K562 (cell line): ENCODE results near the gene FUT6. TPM values are rescaled to one million over a fixed set of nuclear protein-coding genes. Genes with fewer than 3 reads are reported as not detected.
A peak's percentile ranks its signal among the peaks of the same experiment; 100 is the strongest.

Experiments
- ATF7 ChIP-seq: fragments of 450-650 bp; IDR thresholded peaks from 2 replicates; pipeline ENCODE4 v1.7.1; 2014; ENCODE audit warnings: mild to moderate bottlenecking, moderate library complexity
- BCL6 ChIP-seq: fragments of 250-450 bp; sonication (Bioruptor Pico); IDR thresholded peaks from 2 replicates; pipeline ENCODE4 v1.4.0; 2020
- CXXC5 ChIP-seq: fragments of 250-450 bp; sonication (Bioruptor Pico); IDR thresholded peaks from 2 replicates; pipeline ENCODE4 v1.8.0; 2022; ENCODE audit warnings: inconsistent platforms, mild to moderate bottlenecking, moderate library complexity
- EHMT2 ChIP-seq: fragments of 450-650 bp; IDR thresholded peaks from 2 replicates; pipeline ENCODE4 v1.6.1; 2018; ENCODE audit warnings: antibody characterized with exemption
- ESRRA ChIP-seq: fragments of 450-650 bp; IDR thresholded peaks from 2 replicates; pipeline ENCODE4 v1.6.1; 2014; ENCODE audit warnings: low read depth, mild to moderate bottlenecking, moderate library complexity, borderline replicate concordance
- ETV1 ChIP-seq: fragments of 450-650 bp; conservative IDR thresholded peaks from 2 replicates; pipeline ENCODE4 v1.6.1; 2016; ENCODE audit warnings: missing genetic modification characterization, control low read depth, low read depth, missing compliant biosample characterization
- ETV6 ChIP-seq, 3 experiments: fragments of 150-350 bp in 1 of 3; sonication (generic) in 1 of 3; formaldehyde crosslinking in 1 of 3; IDR thresholded peaks; 2 replicates each; pipeline versions ENCODE4 v1.6.1 to v1.8.0; 2014 to 2022; ENCODE audit warnings: borderline replicate concordance in 2 of 3, low read depth in 2 of 3, antibody characterized with exemption in 1 of 3, low read length in 1 of 3, mild to moderate bottlenecking in 1 of 3, missing genetic modification reagents in 1 of 3
- HOMEZ ChIP-seq: fragments of 250-450 bp; sonication (Bioruptor Pico); IDR thresholded peaks from 2 replicates; pipeline ENCODE4 v1.4.0; 2020; ENCODE audit warnings: mild to moderate bottlenecking, moderate library complexity
- KDM4B ChIP-seq, 2 experiments: fragments of 450-650 bp in 1 of 2; sonication (generic) in 1 of 2; IDR thresholded peaks; 2 replicates each; pipeline ENCODE4 v1.6.1; 2016 to 2017; ENCODE audit warnings: borderline replicate concordance in 2 of 2, antibody characterized with exemption in 1 of 2, low read depth in 1 of 2, mild to moderate bottlenecking in 1 of 2
- NCOA2 ChIP-seq, 2 experiments: fragments of 450-650 bp; IDR thresholded peaks; 2 replicates each; pipeline ENCODE4 v1.6.1; 2018; ENCODE audit warnings: mild to moderate bottlenecking in 2 of 2, moderate library complexity in 1 of 2; ENCODE audit not compliant: partially characterized antibody in 2 of 2
- NCOR1 ChIP-seq: fragments of 450-650 bp; IDR thresholded peaks from 2 replicates; pipeline ENCODE4 v1.6.1; 2016; ENCODE audit warnings: mild to moderate bottlenecking, moderate library complexity
- NFYB ChIP-seq: IDR thresholded peaks from 2 replicates; pipeline ENCODE4 v1.6.1; 2011; ENCODE audit warnings: mild to moderate bottlenecking, moderate library complexity; ENCODE audit not compliant: insufficient read length; ENCODE audit errors: extremely low read depth
- POLR2AphosphoS2 ChIP-seq: IDR thresholded peaks from 2 replicates; pipeline ENCODE4 v1.6.1; 2012; ENCODE audit warnings: low read length, improper control_type of control experiment
- POLR2B ChIP-seq: fragments of 450-650 bp; IDR thresholded peaks from 2 replicates; pipeline ENCODE4 v1.6.1; 2018; ENCODE audit warnings: low read depth; ENCODE audit not compliant: partially characterized antibody
- RFX5 ChIP-seq: IDR thresholded peaks from 2 replicates; pipeline ENCODE4 v1.6.1; 2011; ENCODE audit warnings: low read depth, mild to moderate bottlenecking, improper control_type of control experiment, low read length
- RNF219 ChIP-seq: fragments of 250-450 bp; sonication (Bioruptor Pico); IDR thresholded peaks from 2 replicates; pipeline ENCODE4 v1.5.0; 2022; ENCODE audit warnings: mild to moderate bottlenecking
- SMARCE1 ChIP-seq: fragments of 450-650 bp; IDR thresholded peaks from 2 replicates; pipeline ENCODE4 v1.7.1; 2016; ENCODE audit warnings: mild to moderate bottlenecking
- STAG1 ChIP-seq: sonication (generic); formaldehyde crosslinking; IDR thresholded peaks from 2 replicates; pipeline ENCODE4 v1.5.0; 2020; ENCODE audit warnings: missing genetic modification reagents, borderline replicate concordance
- ZNF253 ChIP-seq: fragments of 250-450 bp; sonication (Bioruptor Pico); conservative IDR thresholded peaks from 2 replicates; pipeline ENCODE4 v1.6.1; 2021; ENCODE audit warnings: mild to moderate bottlenecking
- ZNF584 ChIP-seq: fragments of 200-800 bp; sonication (Bioruptor generic); IDR thresholded peaks from 2 replicates; pipeline ENCODE4 v1.6.1; 2016; ENCODE audit warnings: low read depth, mild to moderate bottlenecking, missing genetic modification characterization, missing compliant biosample characterization
- ZNF586 ChIP-seq: fragments of 450-650 bp; formaldehyde crosslinking; conservative IDR thresholded peaks from 2 replicates; pipeline ENCODE4 v1.4.0; 2020; ENCODE audit warnings: mild to moderate bottlenecking, moderate library complexity
- ZSCAN29 ChIP-seq: fragments of 450-650 bp; IDR thresholded peaks from 2 replicates; pipeline ENCODE4 v1.6.1; 2017
- polyA plus RNA-seq, 8 experiments: library from polyadenylated mRNA; depleted of rRNA in 4 of 8; stranded (reverse) in 5 of 8; unstranded in 3 of 8; fragments of >200 nt; fragmentation: Nextera tagmentation in 2 of 8; fragmentation: Illumina TruSeq in 1 of 8; extraction: Ambion mirVana in 2 of 8; extraction: Trizol in 1 of 8; gene quantifications; 2 replicates each; pipeline versions ENCODE4 v1.2.1 to v1.2.3, GENCODE V29; 2011 to 2014; ENCODE audit warnings: inconsistent platforms in 1 of 8, missing spikeins in 1 of 8
- total RNA-seq, 7 experiments: library from RNA; depleted of rRNA in 6 of 7; stranded (reverse); fragments of >200 nt in 6 of 7; fragmentation: Illumina TruSeq in 2 of 7; extraction: Trizol in 2 of 7; gene quantifications; 2 replicates each; pipeline versions ENCODE4 v1.2.1 to v1.2.3, GENCODE V29; 2011 to 2021; ENCODE audit warnings: low replicate concordance in 1 of 7
- TF ChIP-seq, protein P1 (sequence below): fragments of 450-650 bp; IDR thresholded peaks from 2 replicates; pipeline ENCODE4 v1.6.1; 2016; ENCODE audit warnings: missing biosample characterization, missing genetic modification characterization

Gene FUT6
- total and polyA plus RNA-seq, 9 of the 15 experiments (the other 6 are each of a cell fraction or from before 2014, with no cell fraction given), result 0.04 TPM; not detected in 8

DNA sequence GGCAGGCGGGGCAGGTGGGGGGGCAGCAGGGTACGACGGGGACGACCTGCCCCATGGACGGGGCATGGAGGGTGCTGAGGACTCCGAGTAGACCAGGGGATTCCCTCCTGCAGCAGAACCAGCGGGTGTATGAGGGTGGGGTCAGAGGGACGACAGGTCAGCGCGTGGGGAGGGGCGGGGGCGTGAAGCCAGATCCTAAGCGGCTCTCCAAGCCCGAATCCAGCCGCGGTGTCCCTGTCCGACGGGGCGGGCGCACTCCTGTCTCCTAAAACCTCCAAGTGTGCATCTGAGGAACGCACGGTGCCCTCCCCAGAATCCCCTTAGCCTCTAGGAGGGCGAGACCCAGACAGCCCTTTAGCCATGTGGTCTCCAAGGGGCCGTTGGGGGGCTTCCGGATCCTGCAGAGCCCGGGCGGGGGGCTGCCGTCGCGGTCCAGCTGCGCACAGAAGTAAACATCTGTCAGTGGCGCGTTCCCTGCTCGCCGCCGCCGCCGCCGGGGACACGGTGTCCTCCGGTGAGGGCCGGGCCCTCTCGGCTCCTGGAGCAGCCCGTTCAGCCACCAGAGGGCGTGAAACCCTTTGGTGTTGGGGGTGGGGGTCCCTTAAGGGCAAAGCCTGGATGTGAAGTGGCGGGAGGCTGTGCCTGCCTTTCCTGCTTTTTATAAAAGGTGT lies 33.9 kb downstream of the FUT6 start (continued):
- TF ChIP-seq RNF219 (CRISPR knock-in tag), result no peak
- TF ChIP-seq ZNF253, result no peak
- TF ChIP-seq POLR2AphosphoS2, result no peak
- no peak for TF ChIP-seq ZNF586 (CRISPR knock-in tag)
- no peak for TF ChIP-seq BCL6 (CRISPR knock-in tag)
- no peak for TF ChIP-seq ETV6 (IDR thresholded peaks at IDR 0.05; ENCODE audit: borderline replicate concordance in 1 of 2, low read depth in 2 of 2, low read length in 1 of 2)
- TF ChIP-seq ETV6 (CRISPR knock-in tag; IDR thresholded peaks at IDR 0.05; ENCODE audit: borderline replicate concordance), result no peak
- TF ChIP-seq NFYB, result no peak
- no peak for TF ChIP-seq ZNF584 (CRISPR knock-in tag)
- no peak for TF ChIP-seq ZSCAN29
- TF ChIP-seq EHMT2, result no peak
- no peak for TF ChIP-seq RFX5
- TF ChIP-seq ESRRA, result peak; percentile 77
- no peak for TF ChIP-seq HOMEZ (CRISPR knock-in tag)
- TF ChIP-seq, protein P1, sequence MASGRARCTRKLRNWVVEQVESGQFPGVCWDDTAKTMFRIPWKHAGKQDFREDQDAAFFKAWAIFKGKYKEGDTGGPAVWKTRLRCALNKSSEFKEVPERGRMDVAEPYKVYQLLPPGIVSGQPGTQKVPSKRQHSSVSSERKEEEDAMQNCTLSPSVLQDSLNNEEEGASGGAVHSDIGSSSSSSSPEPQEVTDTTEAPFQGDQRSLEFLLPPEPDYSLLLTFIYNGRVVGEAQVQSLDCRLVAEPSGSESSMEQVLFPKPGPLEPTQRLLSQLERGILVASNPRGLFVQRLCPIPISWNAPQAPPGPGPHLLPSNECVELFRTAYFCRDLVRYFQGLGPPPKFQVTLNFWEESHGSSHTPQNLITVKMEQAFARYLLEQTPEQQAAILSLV (tag), result no peak
- TF ChIP-seq KDM4B (IDR thresholded peaks at IDR 0.05; ENCODE audit: borderline replicate concordance in 2 of 2, low read depth in 1 of 2), result no peak
- no peak for TF ChIP-seq SMARCE1
- TF ChIP-seq CXXC5 (CRISPR knock-in tag), result peak; percentile 47; the same call in 1 of the 2 replicates
- no peak for TF ChIP-seq NCOR1
- TF ChIP-seq NCOA2 (IDR thresholded peaks at IDR 0.05; ENCODE audit: partially characterized antibody in 2 of 2), result no peak
- TF ChIP-seq POLR2B, result no peak
- no peak for TF ChIP-seq ETV1 (tag)
- no peak for TF ChIP-seq STAG1 (CRISPR knock-in tag)
- TF ChIP-seq ATF7, result peak; percentile 46; the same call in 1 of the 2 replicates
